ENCODE measurements around the gene FADS2.

DNA sequence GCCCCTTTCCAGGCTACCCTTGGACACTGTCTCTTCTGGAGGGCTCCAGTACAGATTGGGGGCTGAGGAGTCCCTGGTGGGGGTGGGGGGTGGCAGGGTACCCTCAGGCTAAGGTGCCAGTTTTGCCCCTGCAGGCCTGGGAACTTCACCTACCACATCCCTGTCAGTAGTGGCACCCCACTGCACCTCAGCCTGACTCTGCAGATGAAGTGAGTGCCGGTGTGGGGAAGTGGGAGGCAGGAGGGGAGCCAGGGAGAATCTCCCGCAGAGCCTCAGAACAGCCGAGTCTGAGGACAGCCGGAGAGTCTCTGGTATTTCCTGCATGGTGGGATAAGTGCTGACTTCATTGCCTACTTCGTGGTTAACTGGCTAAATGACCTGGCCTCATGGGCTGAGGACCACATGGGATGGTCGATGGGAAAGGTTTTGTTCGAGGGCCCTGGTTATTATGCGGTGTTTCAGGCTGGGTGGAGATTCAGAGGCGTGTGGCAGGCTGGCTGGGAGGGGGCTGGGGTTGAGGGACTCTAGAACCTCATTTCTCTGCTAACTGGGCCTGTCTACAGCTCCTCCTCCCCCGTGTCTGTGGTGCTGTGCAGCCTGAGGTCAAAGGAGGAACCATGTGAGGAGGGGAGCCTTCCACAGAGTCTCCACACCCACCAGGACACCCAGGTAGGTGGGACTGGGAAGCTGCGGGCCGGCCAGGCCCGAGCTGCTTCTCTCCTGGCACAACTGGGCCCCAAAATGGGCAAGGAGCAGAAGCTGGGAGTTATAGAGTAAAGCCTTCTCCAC, 44.2 kb upstream of the FADS2 start:
- TF ChIP-seq RCOR1 (IDR thresholded peaks at IDR 0.05; ENCODE audit: low read depth, low read length): no peak
- TF ChIP-seq, protein P1, sequence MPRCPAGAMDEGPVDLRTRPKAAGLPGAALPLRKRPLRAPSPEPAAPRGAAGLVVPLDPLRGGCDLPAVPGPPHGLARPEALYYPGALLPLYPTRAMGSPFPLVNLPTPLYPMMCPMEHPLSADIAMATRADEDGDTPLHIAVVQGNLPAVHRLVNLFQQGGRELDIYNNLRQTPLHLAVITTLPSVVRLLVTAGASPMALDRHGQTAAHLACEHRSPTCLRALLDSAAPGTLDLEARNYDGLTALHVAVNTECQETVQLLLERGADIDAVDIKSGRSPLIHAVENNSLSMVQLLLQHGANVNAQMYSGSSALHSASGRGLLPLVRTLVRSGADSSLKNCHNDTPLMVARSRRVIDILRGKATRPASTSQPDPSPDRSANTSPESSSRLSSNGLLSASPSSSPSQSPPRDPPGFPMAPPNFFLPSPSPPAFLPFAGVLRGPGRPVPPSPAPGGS (IDR thresholded peaks at IDR 0.05): no peak

Data from A549 (cell line).